GM12872 (cell line): ENCODE data around the gene MMP20.

Source experiments
- CTCF ChIP-seq: IDR thresholded peaks from 3 replicates; pipeline ENCODE4 v1.5.1; 2011; ENCODE audit warnings: low read depth, mild to moderate bottlenecking, low read length, moderate library complexity; ENCODE audit not compliant: insufficient read depth

MMP20 gene

GRCh38 chr11:102580185-102580951, 44.8 kb downstream of the MMP20 start:
- no peak for TF ChIP-seq CTCF

GRCh38 chr11:102577723-102578122, 47.4 kb downstream of the MMP20 start:
- no peak for TF ChIP-seq CTCF

DNA sequence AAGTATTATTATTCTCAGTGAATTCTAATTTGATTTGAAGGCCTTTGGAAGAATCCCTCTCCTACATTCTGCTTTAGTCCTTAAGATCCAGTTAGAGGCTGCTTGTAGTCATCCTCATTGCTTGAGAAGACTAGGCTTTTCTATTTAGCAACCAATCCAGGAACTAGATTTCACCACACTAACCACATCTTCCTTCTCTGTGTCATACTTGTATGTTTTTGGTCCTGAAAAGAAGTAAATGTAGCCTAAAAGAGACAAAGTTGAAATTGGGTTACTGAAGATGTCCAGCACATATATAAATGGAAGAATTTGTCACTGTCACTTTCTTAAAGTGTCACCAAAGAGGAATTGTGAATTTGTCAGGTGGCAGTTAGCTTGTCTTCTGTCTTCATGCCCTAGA, 48.0 kb downstream of the MMP20 start:
- TF ChIP-seq CTCF: no peak

- TF ChIP-seq CTCF: no peak
Measured at GRCh38 chr11:102576350-102576749, 48.8 kb downstream of the MMP20 start.

DNA sequence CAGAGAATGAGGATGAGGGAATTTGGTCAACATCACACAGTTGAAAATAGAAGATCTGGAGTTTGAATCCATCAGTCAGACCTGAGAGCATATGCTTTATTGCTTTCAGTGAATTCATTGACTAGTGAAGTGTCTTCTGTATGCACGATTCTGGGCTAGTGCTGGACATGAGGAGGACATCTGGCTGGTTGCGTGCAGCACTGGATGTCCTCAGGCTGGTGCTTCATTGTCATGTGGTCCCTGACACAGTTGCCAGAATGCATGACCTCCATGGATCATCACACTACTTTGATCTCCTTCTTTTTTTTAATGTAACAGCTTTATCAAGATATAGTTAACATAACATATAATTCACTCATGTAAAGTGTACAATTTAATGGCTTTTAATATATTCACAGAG, 50.1 kb downstream of the MMP20 start:
- no peak for TF ChIP-seq CTCF

GRCh38 chr11:102573851-102574250, 51.3 kb downstream of the MMP20 start:
- TF ChIP-seq CTCF: no peak

- TF ChIP-seq CTCF: no peak
Measured at GRCh38 chr11:102572554-102573220, 52.4 kb downstream of the MMP20 start.
